PC-9 (cell line): Measurements from ENCODE around the gene EZR. TPM values are rescaled to one million over a fixed set of nuclear protein-coding genes. Genes with fewer than 3 reads are reported as not detected.

Experiments used
- BruUV-seq: library from RNA; stranded (reverse); fragments of 400-500 nt; replicated peaks from 2 replicates; lab custom pipeline; 2021; lab: Mats Ljungman, UMichigan
- CTCF ChIA-PET: fragments of 300-600 bp; sonication (Branson Sonifier 250); formaldehyde crosslinking; loops from one replicate; lab custom pipeline; 2022; ENCODE audit warnings: antibody characterized with exemption; lab: Charles Lee
- POLR2A ChIA-PET: fragments of 300-600 bp; sonication (Branson Sonifier 250); formaldehyde crosslinking; loops from one replicate; lab custom pipeline; 2022; ENCODE audit warnings: antibody characterized with exemption; ENCODE audit not compliant: unreplicated experiment; lab: Charles Lee
- DNase-seq, 2 experiments: peaks; one replicate each; pipeline versions ENCODE4 v3.0.0 to v3.0.0-alpha.2; 2015 to 2022; ENCODE audit warnings: mixed read lengths in 1 of 2
- H2AFZ ChIP-seq: fragments of 200-600 bp; sonication (generic); 2 replicates; pipeline ENCODE4 v1.8.1; 2017; ENCODE audit warnings: antibody characterized with exemption
- H3F3A ChIP-seq: fragments of 200-600 bp; sonication (generic); 2 replicates; pipeline ENCODE4 v1.8.1; 2017; ENCODE audit warnings: antibody characterized with exemption, mild to moderate bottlenecking, low read depth; ENCODE audit not compliant: insufficient read depth
- H3K27ac ChIP-seq: fragments of 200-600 bp; sonication (generic); 2 replicates; pipeline ENCODE4 v1.6.1; 2016; ENCODE audit warnings: mixed run types
- H3K27me3 ChIP-seq: fragments of 200-600 bp; sonication (generic); 2 replicates; pipeline ENCODE4 v1.6.1; 2016; ENCODE audit warnings: low read depth, mixed run types; ENCODE audit not compliant: insufficient read depth
- H3K36me3 ChIP-seq: fragments of 200-600 bp; sonication (generic); 2 replicates; pipeline ENCODE4 v1.6.1; 2016; ENCODE audit warnings: low read depth, mixed run types
- H3K4me1 ChIP-seq: fragments of 200-600 bp; sonication (generic); replicated peaks from 2 replicates; pipeline ENCODE4 v1.6.1; 2016; ENCODE audit warnings: mixed run types; ENCODE audit not compliant: insufficient read depth
- H3K4me2 ChIP-seq: fragments of 200-600 bp; sonication (generic); 2 replicates; pipeline ENCODE4 v1.6.1; 2017; ENCODE audit warnings: mixed run types
- H3K4me3 ChIP-seq: fragments of 200-600 bp; sonication (generic); 2 replicates; pipeline ENCODE4 v1.6.1; 2016; ENCODE audit warnings: mixed run types
- H3K79me2 ChIP-seq: fragments of 200-600 bp; sonication (generic); 2 replicates; pipeline ENCODE4 v1.6.1; 2017; ENCODE audit warnings: low read depth, mixed run types
- H3K9me2 ChIP-seq: fragments of 200-600 bp; sonication (generic); 2 replicates; pipeline ENCODE4 v1.8.1; 2017; ENCODE audit warnings: mild to moderate bottlenecking; ENCODE audit not compliant: insufficient read depth
- H3K9me3 ChIP-seq: fragments of 200-600 bp; sonication (generic); 2 replicates; pipeline ENCODE4 v1.8.1; 2016; ENCODE audit warnings: low read depth; ENCODE audit not compliant: insufficient read depth
- H4K20me1 ChIP-seq: fragments of 200-600 bp; sonication (generic); 2 replicates; pipeline ENCODE4 v1.8.1; 2017; ENCODE audit not compliant: insufficient read depth
- EZH2 ChIP-seq: fragments of 200-600 bp; sonication (generic); IDR thresholded peaks from 2 replicates; pipeline ENCODE4 v1.8.0; 2017; ENCODE audit warnings: antibody characterized with exemption, low read depth
- intact Hi-C: fragments of 100-400 bp; cut with micrococcal nuclease; formaldehyde crosslinking; loops from one replicate; pipeline ENCODE4 v1.10.0; 2022; ENCODE audit not compliant: unreplicated experiment
- total RNA-seq: library from RNA; stranded (reverse); gene quantifications from 2 replicates; pipeline ENCODE4 v1.2.3, GENCODE V29; 2021
- TF ChIP-seq, protein P1 (sequence below): fragments of 200-600 bp; sonication (generic); conservative IDR thresholded peaks from 2 replicates; pipeline ENCODE4 v1.6.1; 2017; ENCODE audit warnings: mixed run types, antibody characterized with exemption, mild to moderate bottlenecking, moderate library complexity

Gene EZR
- total RNA-seq, 1 experiment from 2014 or later = 240 TPM

DNA sequence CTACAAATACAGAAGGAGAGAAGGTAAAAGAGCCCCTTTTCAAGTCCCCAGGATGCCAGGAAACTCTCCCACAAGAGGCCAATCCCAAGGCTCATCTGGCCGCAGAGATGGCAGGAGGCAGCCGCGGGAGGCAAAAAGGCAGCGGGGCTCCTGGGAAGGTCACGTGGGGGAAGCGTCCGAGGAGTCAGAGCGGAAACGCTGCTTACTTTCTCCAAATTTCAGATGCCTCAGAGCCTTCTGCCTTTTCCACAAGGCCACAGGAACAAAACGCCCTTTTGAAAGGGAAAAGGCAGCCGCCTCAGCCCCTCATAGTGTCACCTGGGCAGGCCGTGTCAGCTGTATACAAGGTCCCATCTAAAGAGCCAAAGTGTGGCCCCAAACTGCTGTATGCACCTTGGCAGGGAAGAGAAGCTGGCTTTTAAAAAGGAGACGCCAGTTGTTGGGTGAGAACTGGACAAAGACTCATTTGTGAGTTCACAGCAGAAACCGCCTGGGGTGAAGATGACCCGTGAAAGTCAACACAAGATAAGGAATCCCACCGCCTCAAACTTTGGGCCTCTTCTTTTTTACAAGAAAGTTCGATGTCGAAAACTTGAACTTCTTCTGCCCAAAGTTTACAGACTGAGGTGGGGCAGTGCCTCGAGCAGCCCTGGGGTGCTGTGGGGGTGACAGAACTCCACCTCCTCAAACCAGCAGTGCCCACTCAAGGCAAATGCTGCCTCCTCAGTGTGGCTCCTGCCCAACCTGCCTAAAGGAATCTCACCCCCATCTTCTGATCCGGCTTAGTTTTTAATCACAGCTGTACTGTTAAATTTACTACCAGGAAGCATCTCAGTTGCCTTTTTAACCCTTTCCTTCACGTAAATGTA is 45.4 kb downstream of the EZR start:
- H3F3A ChIP-seq = peaks cover 98% of the 10 kb centered on the region
- peaks cover 79% of the 10 kb centered on the region for H3K4me1 ChIP-seq
- BruUV-seq = TSS peak; percentile 1
- H3K9me2 ChIP-seq = no peaks in the 10 kb centered on the region
- H3K4me3 ChIP-seq = no peak overlapping the region; the same call in 1 of the 2 replicates
- H3K27ac ChIP-seq = peak overlapping the region; percentile 86
- ChIA-PET POLR2A (interaction anchor here (1.3 kb wide), 1 partner anchor 80 kb away, joined by 7 read pairs; no protein-coding TSS in a partner anchor), CTCF (no interaction called here)
- TF ChIP-seq, protein P1, sequence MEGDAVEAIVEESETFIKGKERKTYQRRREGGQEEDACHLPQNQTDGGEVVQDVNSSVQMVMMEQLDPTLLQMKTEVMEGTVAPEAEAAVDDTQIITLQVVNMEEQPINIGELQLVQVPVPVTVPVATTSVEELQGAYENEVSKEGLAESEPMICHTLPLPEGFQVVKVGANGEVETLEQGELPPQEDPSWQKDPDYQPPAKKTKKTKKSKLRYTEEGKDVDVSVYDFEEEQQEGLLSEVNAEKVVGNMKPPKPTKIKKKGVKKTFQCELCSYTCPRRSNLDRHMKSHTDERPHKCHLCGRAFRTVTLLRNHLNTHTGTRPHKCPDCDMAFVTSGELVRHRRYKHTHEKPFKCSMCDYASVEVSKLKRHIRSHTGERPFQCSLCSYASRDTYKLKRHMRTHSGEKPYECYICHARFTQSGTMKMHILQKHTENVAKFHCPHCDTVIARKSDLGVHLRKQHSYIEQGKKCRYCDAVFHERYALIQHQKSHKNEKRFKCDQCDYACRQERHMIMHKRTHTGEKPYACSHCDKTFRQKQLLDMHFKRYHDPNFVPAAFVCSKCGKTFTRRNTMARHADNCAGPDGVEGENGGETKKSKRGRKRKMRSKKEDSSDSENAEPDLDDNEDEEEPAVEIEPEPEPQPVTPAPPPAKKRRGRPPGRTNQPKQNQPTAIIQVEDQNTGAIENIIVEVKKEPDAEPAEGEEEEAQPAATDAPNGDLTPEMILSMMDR = no peak
- no peak for TF ChIP-seq EZH2
- DNase-seq = peak in 1 of 2 experiments; percentile 43
- no peak overlapping the region for H2AFZ ChIP-seq
- no peaks in the 10 kb centered on the region for H3K9me3 ChIP-seq
- peak overlapping the region; percentile 52 for H3K4me2 ChIP-seq
- H3K36me3 ChIP-seq = peaks cover 93% of the 10 kb centered on the region
- peaks cover 97% of the 10 kb centered on the region for H3K79me2 ChIP-seq
- H4K20me1 ChIP-seq = peaks cover 55% of the 10 kb centered on the region
- H3K27me3 ChIP-seq = no peaks in the 10 kb centered on the region
- intact Hi-C loops = loop anchor here (2.0 to 5.0 kb wide), 4 partner anchors 45 to 198 kb away; partner anchors contain the start of gene EZR

DNA sequence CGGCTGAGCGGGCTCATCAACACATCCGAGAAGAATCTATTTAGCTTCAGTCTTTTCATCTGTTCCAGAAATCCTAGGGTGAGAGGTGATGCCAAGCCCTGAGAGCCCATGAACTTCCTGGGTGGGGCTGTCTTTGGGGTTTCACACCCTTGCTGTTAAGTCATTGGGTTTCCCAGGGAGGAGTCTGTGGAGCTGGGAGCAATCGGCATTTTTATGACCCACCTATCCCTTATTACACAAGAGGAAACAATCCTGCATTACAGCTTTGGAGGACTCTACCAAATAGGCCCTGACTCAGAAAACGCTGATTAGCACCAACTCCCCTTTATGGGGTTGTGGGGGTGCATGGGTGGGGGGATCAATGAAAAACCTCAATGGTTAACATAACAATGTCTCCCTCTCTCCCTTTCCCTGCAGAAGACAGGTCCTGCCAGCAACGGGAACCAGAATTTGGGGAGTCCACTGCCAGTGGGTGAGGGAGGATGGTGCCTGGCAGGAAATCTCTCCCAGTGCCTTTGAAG is 46.3 kb downstream of the EZR start:
- Histone ChIP-seq H3K27ac (peak overlapping the region; percentile 86), H3K9me3 (no peaks in the 10 kb centered on the region), H3K9me2 (no peaks in the 10 kb centered on the region), H4K20me1 (peaks cover 54% of the 10 kb centered on the region), H3K4me3 (peak overlapping the region; percentile 8; the same call in 1 of the 2 replicates), H2AFZ (no peak overlapping the region), H3F3A (peaks cover 98% of the 10 kb centered on the region), H3K36me3 (peaks cover 93% of the 10 kb centered on the region), H3K4me1 (peaks cover 70% of the 10 kb centered on the region), H3K4me2 (peak overlapping the region; percentile 52), H3K27me3 (no peaks in the 10 kb centered on the region), H3K79me2 (peaks cover 97% of the 10 kb centered on the region)
- ChIA-PET POLR2A (interaction anchor here (0.6 to 1.3 kb wide), 2 partner anchors 81 to 546 kb away, joined by 3 to 7 read pairs; no protein-coding TSS in a partner anchor), CTCF (interaction anchor here (0.5 to 0.6 kb wide), 2 partner anchors 23 to 148 kb away, joined by 7 to 17 read pairs; no protein-coding TSS in a partner anchor)
- TF ChIP-seq, protein P1 = no peak
- TF ChIP-seq EZH2 = no peak
- DNase-seq = peak; percentile 67 to 98
- intact Hi-C loops = loop anchor here (2.0 to 5.0 kb wide), 4 partner anchors 46 to 199 kb away; partner anchors contain the start of gene EZR
- BruUV-seq = no TSS peak

DNA sequence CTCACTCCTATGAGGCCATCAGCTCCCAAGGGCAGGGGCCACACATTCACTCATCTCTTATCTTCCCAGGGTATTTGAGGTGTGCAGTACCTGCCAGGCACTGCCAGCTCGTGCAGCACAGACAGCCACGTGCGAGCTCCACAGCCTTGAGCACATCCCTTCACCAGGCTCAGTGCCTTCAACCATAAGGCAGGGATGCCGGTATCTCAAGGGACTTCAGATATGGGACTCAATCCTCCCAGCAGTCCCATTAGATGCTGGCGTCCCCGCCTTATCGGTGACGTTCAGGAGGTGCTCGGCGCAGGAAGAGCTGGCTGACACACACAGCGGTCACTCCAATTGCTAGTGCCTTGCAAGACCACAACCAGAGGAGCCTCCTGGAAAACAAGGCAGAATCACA is 47.0 kb downstream of the EZR start:
- BruUV-seq = no TSS peak
- peaks cover 93% of the 10 kb centered on the region for H3K36me3 ChIP-seq

More for the DNA sequence above, 47.0 kb downstream of the EZR start:
- H4K20me1 ChIP-seq = peaks cover 48% of the 10 kb centered on the region
- no peaks in the 10 kb centered on the region for H3K9me2 ChIP-seq
- peaks cover 63% of the 10 kb centered on the region for H3K4me1 ChIP-seq
- no peaks in the 10 kb centered on the region for H3K9me3 ChIP-seq
- intact Hi-C loops = loop anchor here (2.0 to 5.0 kb wide), 4 partner anchors 47 to 200 kb away; partner anchors contain the start of gene EZR
- peaks cover 97% of the 10 kb centered on the region for H3K79me2 ChIP-seq
- H3K27me3 ChIP-seq = no peaks in the 10 kb centered on the region
- no peak overlapping the region for H2AFZ ChIP-seq
- peak overlapping the region; percentile 8; the same call in 1 of the 2 replicates for H3K4me3 ChIP-seq
- DNase-seq = peak in 1 of 2 experiments; percentile 33
- H3K4me2 ChIP-seq = peak overlapping the region; percentile 52
- H3F3A ChIP-seq = peaks cover 98% of the 10 kb centered on the region
- CTCF ChIA-PET = interaction anchor here (0.6 kb wide), 1 partner anchor 23 kb away, joined by 7 read pairs; no protein-coding TSS in a partner anchor
- TF ChIP-seq, protein P1 = no peak
- POLR2A ChIA-PET = interaction anchor here (0.6 kb wide), 1 partner anchor 545 kb away, joined by 3 read pairs; no protein-coding TSS in a partner anchor
- peak overlapping the region; percentile 86 for H3K27ac ChIP-seq
